KBM-7 (cell line): Measurements from ENCODE around the gene TSR3.
A peak's percentile ranks its signal among the peaks of the same experiment; 100 is the strongest.
"Not testable (repeated sequence)": the region's sequence is repeated elsewhere in the genome, so short reads cannot be mapped to it uniquely, and the experiment has no call there.

Experiments used
- DNase-seq: peaks from one replicate; pipeline ENCODE4 v3.0.0-alpha.2; 2015
- in situ Hi-C: fragments of 300-500 bp; cut with MboI; formaldehyde crosslinking; loops from 2 replicates; pipeline ENCODE4 v1.14.3; 2020; ENCODE audit warnings: low sequenced_read_pairs, low pct_unique_long_range_greater_than_20kb, mixed read lengths

The TSR3 gene

GRCh38 chr16:1330931-1331711 is 20.6 kb downstream of the TSR3 start:
- in situ Hi-C loops, result no loop called here
- DNase-seq, result no peak

- DNase-seq, result peak; percentile 65
- in situ Hi-C loops, result no loop called here
These were observed 21.3 kb downstream of the TSR3 start for GRCh38 chr16:1330260-1330914.

GRCh38 chr16:1328961-1329360 is 22.7 kb downstream of the TSR3 start:
- not testable (repeated sequence) for DNase-seq

GRCh38 chr16:1328136-1328535 is 23.5 kb downstream of the TSR3 start:
- DNase-seq, in situ Hi-C loops: not testable (repeated sequence)

More at GRCh38 chr16:1328961-1329360, 22.7 kb downstream of the TSR3 start:
- in situ Hi-C loops, result not testable (repeated sequence)

GRCh38 chr16:1327619-1327947 is 24.1 kb downstream of the TSR3 start:
- DNase-seq, result no peak
- in situ Hi-C loops, result no loop called here

- DNase-seq, result no peak
- in situ Hi-C loops, result no loop called here
These were observed 24.6 kb downstream of the TSR3 start for GRCh38 chr16:1326946-1327618.

GRCh38 chr16:1326391-1326790 is 25.3 kb downstream of the TSR3 start:
- no peak for DNase-seq
- in situ Hi-C loops, result no loop called here

GRCh38 chr16:1325673-1326371 is 25.9 kb downstream of the TSR3 start:
- DNase-seq, result no peak
- in situ Hi-C loops, result no loop called here

GRCh38 chr16:1325261-1325660 is 26.4 kb downstream of the TSR3 start:
- no peak for DNase-seq
- in situ Hi-C loops, result no loop called here

- no peak for DNase-seq
- in situ Hi-C loops, result no loop called here
These were observed 27.3 kb downstream of the TSR3 start for GRCh38 chr16:1324286-1324826.

GRCh38 chr16:1323296-1324239 is 28.1 kb downstream of the TSR3 start:
- no peak for DNase-seq
- in situ Hi-C loops, result no loop called here

GRCh38 chr16:1322407-1322806 is 29.3 kb downstream of the TSR3 start:
- in situ Hi-C loops, result no loop called here
- DNase-seq, result no peak

GRCh38 chr16:1320658-1321240 is 30.9 kb downstream of the TSR3 start:
- no peak for DNase-seq
- in situ Hi-C loops, result no loop called here

GRCh38 chr16:1320097-1320496 is 31.6 kb downstream of the TSR3 start:
- in situ Hi-C loops, result no loop called here
- no peak for DNase-seq

GRCh38 chr16:1319041-1319440 is 32.6 kb downstream of the TSR3 start:
- DNase-seq, result no peak
- in situ Hi-C loops, result no loop called here

GRCh38 chr16:1318268-1318545 is 33.5 kb downstream of the TSR3 start:
- in situ Hi-C loops, result no loop called here
- DNase-seq, result no peak

GRCh38 chr16:1317479-1318267 is 34.0 kb downstream of the TSR3 start:
- in situ Hi-C loops, result no loop called here

GRCh38 chr16:1316033-1316405 is 35.7 kb downstream of the TSR3 start:
- DNase-seq, result no peak
- in situ Hi-C loops, result no loop called here

More at GRCh38 chr16:1317479-1318267, 34.0 kb downstream of the TSR3 start:
- DNase-seq, result no peak
